DND-41 (cell line): ENCODE results near the gene GPR52.

Experiments used
- ATAC-seq: fragments of 200-7000 bp; cut with Tn5 transposase; 3 replicates; pipeline ENCODE4 v1.9.1; 2021; ENCODE audit warnings: low read depth; ENCODE audit not compliant: insufficient read depth
- DNase-seq: peaks from one replicate; pipeline ENCODE4 v3.0.0-alpha.2; 2020
- H2AFZ ChIP-seq: 2 replicates; pipeline ENCODE4 v1.6.0; 2012; ENCODE audit warnings: low read depth, low read length
- H3K27ac ChIP-seq: 2 replicates; pipeline ENCODE4 v1.5.1; 2012; ENCODE audit warnings: low read length, inconsistent platforms
- H3K27me3 ChIP-seq: fragments of 200-600 bp; sonication (generic); 2 replicates; pipeline ENCODE4 v1.6.0; 2012; ENCODE audit warnings: low read length, mild to moderate bottlenecking, inconsistent platforms; ENCODE audit not compliant: insufficient read depth, poor library complexity
- H3K36me3 ChIP-seq: 2 replicates; pipeline ENCODE4 v1.5.1; 2012; ENCODE audit warnings: low read length, inconsistent platforms; ENCODE audit not compliant: insufficient read depth
- H3K4me1 ChIP-seq: 2 replicates; pipeline ENCODE4 v1.5.1; 2012; ENCODE audit warnings: mild to moderate bottlenecking, low read length; ENCODE audit not compliant: insufficient read depth
- H3K4me2 ChIP-seq: 2 replicates; pipeline ENCODE4 v1.6.0; 2012; ENCODE audit warnings: mild to moderate bottlenecking, moderate library complexity, low read length, inconsistent platforms; ENCODE audit not compliant: insufficient read depth
- H3K4me3 ChIP-seq, 2 experiments: fragments of 200-600 bp in 1 of 2; shearing (Covaris generic) in 1 of 2; 2 replicates each; pipeline ENCODE4 v1.5.1; 2012 to 2016; ENCODE audit warnings: inconsistent platforms in 2 of 2, low read length in 2 of 2, mild to moderate bottlenecking in 2 of 2, low read depth in 1 of 2, moderate library complexity in 1 of 2
- H3K79me2 ChIP-seq: 2 replicates; pipeline ENCODE4 v1.6.0; 2012; ENCODE audit warnings: low read length, inconsistent platforms; ENCODE audit not compliant: insufficient read depth
- H3K9ac ChIP-seq: 2 replicates; pipeline ENCODE4 v1.6.0; 2012; ENCODE audit warnings: low read depth, mild to moderate bottlenecking, inconsistent platforms, low read length, moderate library complexity
- H3K9me3 ChIP-seq: 2 replicates; pipeline ENCODE4 v1.5.1; 2012; ENCODE audit warnings: low read length, moderate library complexity, mild to moderate bottlenecking, inconsistent platforms; ENCODE audit not compliant: insufficient read depth, severe bottlenecking
- H4K20me1 ChIP-seq: 2 replicates; pipeline ENCODE4 v1.6.0; 2012; ENCODE audit warnings: low read length; ENCODE audit not compliant: insufficient read depth
- CTCF ChIP-seq: IDR thresholded peaks from 2 replicates; pipeline ENCODE4 v1.5.1; 2012; ENCODE audit warnings: borderline replicate concordance, low read length, moderate library complexity, mild to moderate bottlenecking; ENCODE audit not compliant: poor library complexity, severe bottlenecking; ENCODE audit errors: extremely low read depth
- EZH2 ChIP-seq: IDR thresholded peaks from 3 replicates; pipeline ENCODE4 v1.6.1; 2012; ENCODE audit warnings: borderline replicate concordance, low read depth, mild to moderate bottlenecking, moderate library complexity, low read length, inconsistent platforms; ENCODE audit not compliant: severe bottlenecking

Gene GPR52

GRCh38 chr1:174417921-174418320 lies 29.8 kb upstream of the GPR52 start:
- ATAC-seq: no peak
- no peak for DNase-seq
- no peak overlapping the region for H3K4me3 ChIP-seq

GRCh38 chr1:174425121-174425520 lies 22.6 kb upstream of the GPR52 start:
- ATAC-seq (no peak), DNase-seq (no peak)
- no peak overlapping the region for H3K4me2 ChIP-seq
- no peaks in the 10 kb centered on the region for H3K36me3 ChIP-seq
- no peaks in the 10 kb centered on the region for H4K20me1 ChIP-seq
- no peaks in the 10 kb centered on the region for H3K27me3 ChIP-seq
- no peak overlapping the region for H2AFZ ChIP-seq
- no peak overlapping the region for H3K9ac ChIP-seq
- H3K79me2 ChIP-seq: no peaks in the 10 kb centered on the region
- H3K9me3 ChIP-seq: no peaks in the 10 kb centered on the region
- H3K27ac ChIP-seq: no peak overlapping the region
- TF ChIP-seq CTCF (no peak), EZH2 (no peak)
- no peaks in the 10 kb centered on the region for H3K4me1 ChIP-seq
- H3K4me3 ChIP-seq: no peak overlapping the region

More at GRCh38 chr1:174417921-174418320, 29.8 kb upstream of the GPR52 start:
- Histone ChIP-seq H3K9me3 (no peaks in the 10 kb centered on the region), H3K4me2 (no peak overlapping the region), H3K9ac (no peak overlapping the region), H3K4me1 (no peaks in the 10 kb centered on the region; the same call in 1 of the 2 replicates), H3K36me3 (no peaks in the 10 kb centered on the region), H2AFZ (no peak overlapping the region), H3K27ac (no peak overlapping the region), H3K79me2 (no peaks in the 10 kb centered on the region), H3K27me3 (no peaks in the 10 kb centered on the region), H4K20me1 (no peaks in the 10 kb centered on the region)
- TF ChIP-seq EZH2 (no peak), CTCF (no peak)

- H3K4me1 ChIP-seq: no peaks in the 10 kb centered on the region
- H4K20me1 ChIP-seq: no peaks in the 10 kb centered on the region
- no peak overlapping the region for H3K4me3 ChIP-seq
- H2AFZ ChIP-seq: no peak overlapping the region
- H3K36me3 ChIP-seq: no peaks in the 10 kb centered on the region
- ATAC-seq: no peak
- DNase-seq: no peak
- H3K79me2 ChIP-seq: no peaks in the 10 kb centered on the region
- H3K27ac ChIP-seq: no peak overlapping the region
- no peak for TF ChIP-seq EZH2
- no peak for TF ChIP-seq CTCF
- H3K9ac ChIP-seq: no peak overlapping the region
- H3K27me3 ChIP-seq: no peaks in the 10 kb centered on the region
- no peaks in the 10 kb centered on the region for H3K9me3 ChIP-seq
- H3K4me2 ChIP-seq: no peak overlapping the region
These were observed 21.6 kb upstream of the GPR52 start for GRCh38 chr1:174426153-174426552.

GRCh38 chr1:174428033-174428432 lies 19.7 kb upstream of the GPR52 start:
- DNase-seq: no peak
- H3K79me2 ChIP-seq: no peaks in the 10 kb centered on the region
- H3K9ac ChIP-seq: no peak overlapping the region
- H3K4me2 ChIP-seq: no peak overlapping the region
- no peaks in the 10 kb centered on the region for H4K20me1 ChIP-seq
- H3K4me1 ChIP-seq: no peaks in the 10 kb centered on the region
- H3K27me3 ChIP-seq: no peaks in the 10 kb centered on the region
- H3K9me3 ChIP-seq: no peaks in the 10 kb centered on the region
- H3K36me3 ChIP-seq: no peaks in the 10 kb centered on the region
- ATAC-seq: no peak
- H3K27ac ChIP-seq: no peak overlapping the region
- TF ChIP-seq EZH2 (no peak), CTCF (no peak)
- no peak overlapping the region for H2AFZ ChIP-seq
- no peak overlapping the region for H3K4me3 ChIP-seq
